OCI-LY3 (cell line): ENCODE results near the gene CDK4.

ENCODE experiments used
- H2AFZ ChIP-seq: fragments of 200-600, 300-600 bp; shearing (Covaris generic); 2 replicates; pipeline ENCODE4 v1.6.0; 2014; ENCODE audit warnings: antibody characterized with exemption, low read depth, low read length
- H3K27ac ChIP-seq: fragments of 200-600, 300-600 bp; sonication (generic); 2 replicates; pipeline ENCODE4 v1.5.1; 2014; ENCODE audit warnings: mild to moderate bottlenecking, low read length, moderate library complexity, mixed read lengths
- H3K27me3 ChIP-seq: fragments of 200-600, 300-600 bp; sonication (generic); 2 replicates; pipeline ENCODE4 v1.6.1; 2014; ENCODE audit warnings: low read depth, low read length, mixed read lengths
- H3K36me3 ChIP-seq: fragments of 200-600, 300-600 bp; sonication (generic); replicated peaks from 2 replicates; pipeline ENCODE3; 2014; ENCODE audit warnings: low read depth, low read length, mixed read lengths
- H3K4me1 ChIP-seq: fragments of 300-600, 200-600 bp; sonication (generic); 2 replicates; pipeline ENCODE4 v1.6.1; 2014; ENCODE audit warnings: low read length, mixed read lengths
- H3K4me2 ChIP-seq: fragments of 200-600, 300-600 bp; sonication (generic); 2 replicates; pipeline ENCODE4 v1.6.1; 2014; ENCODE audit warnings: low read length, mixed read lengths
- H3K4me3 ChIP-seq: fragments of 300-600, 200-600 bp; sonication (generic); 2 replicates; pipeline ENCODE4 v1.5.1; 2014; ENCODE audit warnings: antibody characterized with exemption, mild to moderate bottlenecking, low read length, moderate library complexity
- H3K79me2 ChIP-seq: fragments of 300-600, 200-600 bp; shearing (Covaris generic); 2 replicates; pipeline ENCODE4 v1.6.1; 2014; ENCODE audit warnings: mild to moderate bottlenecking, low read length, mixed read lengths
- H3K9ac ChIP-seq: fragments of 300-600, 200-600 bp; shearing (Covaris generic); 2 replicates; pipeline ENCODE4 v1.6.0; 2014; ENCODE audit warnings: mild to moderate bottlenecking, low read length, moderate library complexity
- H3K9me3 ChIP-seq: fragments of 200-600, 300-600 bp; shearing (Covaris generic); 2 replicates; pipeline ENCODE4 v1.6.1; 2014; ENCODE audit warnings: low read length, mixed read lengths; ENCODE audit not compliant: insufficient read depth
- H4K20me1 ChIP-seq: fragments of 200-600, 300-600 bp; sonication (generic); 2 replicates; pipeline ENCODE4 v1.6.1; 2016; ENCODE audit warnings: low read length, mixed read lengths; ENCODE audit not compliant: insufficient read depth
- EZH2phosphoT487 ChIP-seq: fragments of 200-600 bp; shearing (Covaris generic); IDR thresholded peaks from 2 replicates; pipeline ENCODE4 v1.6.1; 2018; ENCODE audit warnings: antibody characterized with exemption, mixed run types, low read depth
- TF ChIP-seq, protein P1 (sequence below): fragments of 200-600, 300-600 bp; sonication (generic); IDR thresholded peaks from 2 replicates; pipeline ENCODE4 v1.5.1; 2014; ENCODE audit warnings: antibody characterized with exemption, low read length, low read depth

CDK4 gene

DNA sequence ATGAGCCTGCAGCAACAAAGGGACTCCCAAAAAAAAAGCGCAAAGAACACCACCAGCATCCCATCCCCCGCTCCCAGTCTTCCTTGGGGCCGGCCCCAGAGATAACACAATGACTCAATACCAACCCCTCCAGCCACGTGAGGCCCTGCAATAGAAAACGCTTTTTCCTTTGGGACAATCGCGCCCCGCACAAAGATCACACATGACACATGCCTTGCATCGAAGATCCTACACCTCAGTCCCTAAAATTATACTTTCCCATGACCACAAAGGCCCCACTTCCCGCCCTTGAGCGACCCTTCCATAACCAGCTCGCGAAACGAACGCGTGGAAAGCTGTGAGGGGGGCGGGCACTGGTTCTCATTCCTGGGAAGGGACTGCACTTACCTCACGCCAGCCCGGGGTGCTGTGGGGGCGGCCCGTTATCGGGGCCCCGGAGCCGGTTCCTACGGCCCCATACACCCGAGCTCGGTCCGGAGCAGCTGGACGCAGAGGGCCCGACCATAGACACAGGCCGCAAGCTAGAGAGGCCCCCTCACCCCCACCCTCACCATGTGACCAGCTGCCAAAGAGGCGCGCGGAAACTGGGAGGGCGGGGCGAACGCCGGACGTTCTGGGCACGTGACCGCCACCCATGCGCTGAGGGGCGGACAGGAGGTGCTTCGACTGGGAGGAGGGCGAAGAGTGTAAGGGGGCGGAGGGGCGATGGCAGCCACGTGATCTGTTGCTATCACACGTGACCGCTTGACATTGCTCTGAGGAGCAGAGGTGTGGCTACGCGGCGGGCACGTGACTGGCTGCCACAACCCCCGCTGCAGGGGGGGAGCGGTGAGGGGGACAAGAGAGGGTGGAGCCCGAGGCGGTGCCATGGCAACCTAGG lies at the start of gene CDK4:
Gene CDK4 (minus strand): TSS at position 523 of the 880 bp plus-strand sequence. CDS start 593 bp downstream, outside the sequence.
- Histone ChIP-seq H3K27ac (peak within 1 kb of the TSS; percentile 57), H3K27me3 (no peaks in the 10 kb centered on the region), H3K79me2 (peaks cover 54% of the 10 kb centered on the region), H3K9ac (peak within 1 kb of the TSS; percentile 90), H3K4me1 (peaks cover 34% of the 10 kb centered on the region), H3K9me3 (no peaks in the 10 kb centered on the region), H3K4me2 (peak within 1 kb of the TSS; percentile 88), H3K36me3 (peaks cover 35% of the 10 kb centered on the region), H2AFZ (no peak within 1 kb of the TSS), H4K20me1 (no peaks in the 10 kb centered on the region), H3K4me3 (peak within 1 kb of the TSS; percentile 87)
- TF ChIP-seq, protein P1, sequence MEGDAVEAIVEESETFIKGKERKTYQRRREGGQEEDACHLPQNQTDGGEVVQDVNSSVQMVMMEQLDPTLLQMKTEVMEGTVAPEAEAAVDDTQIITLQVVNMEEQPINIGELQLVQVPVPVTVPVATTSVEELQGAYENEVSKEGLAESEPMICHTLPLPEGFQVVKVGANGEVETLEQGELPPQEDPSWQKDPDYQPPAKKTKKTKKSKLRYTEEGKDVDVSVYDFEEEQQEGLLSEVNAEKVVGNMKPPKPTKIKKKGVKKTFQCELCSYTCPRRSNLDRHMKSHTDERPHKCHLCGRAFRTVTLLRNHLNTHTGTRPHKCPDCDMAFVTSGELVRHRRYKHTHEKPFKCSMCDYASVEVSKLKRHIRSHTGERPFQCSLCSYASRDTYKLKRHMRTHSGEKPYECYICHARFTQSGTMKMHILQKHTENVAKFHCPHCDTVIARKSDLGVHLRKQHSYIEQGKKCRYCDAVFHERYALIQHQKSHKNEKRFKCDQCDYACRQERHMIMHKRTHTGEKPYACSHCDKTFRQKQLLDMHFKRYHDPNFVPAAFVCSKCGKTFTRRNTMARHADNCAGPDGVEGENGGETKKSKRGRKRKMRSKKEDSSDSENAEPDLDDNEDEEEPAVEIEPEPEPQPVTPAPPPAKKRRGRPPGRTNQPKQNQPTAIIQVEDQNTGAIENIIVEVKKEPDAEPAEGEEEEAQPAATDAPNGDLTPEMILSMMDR = no peak
- no peak for TF ChIP-seq EZH2phosphoT487

DNA sequence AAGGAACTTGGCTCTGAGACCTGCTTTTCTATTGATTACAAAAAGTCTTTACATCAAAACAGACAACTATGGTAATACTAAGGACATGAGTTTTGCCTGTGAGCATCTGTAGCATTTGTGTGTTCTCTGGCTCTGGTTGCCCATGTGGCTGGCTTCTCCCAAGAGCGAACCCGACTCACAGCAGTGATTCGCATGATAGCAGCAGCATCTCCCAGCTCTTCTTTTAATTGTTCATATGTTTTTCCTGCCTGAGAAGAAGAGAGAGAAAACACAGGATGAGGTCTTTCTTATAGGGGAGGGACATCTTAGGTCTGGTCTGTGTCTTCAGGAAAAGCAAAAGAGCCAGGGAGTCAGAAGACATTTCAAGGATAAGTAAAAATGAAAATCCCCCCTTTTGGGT lies 48.9 kb upstream of the CDK4 start:
- Histone ChIP-seq H3K27me3 (no peaks in the 10 kb centered on the region), H3K9me3 (no peaks in the 10 kb centered on the region), H3K4me2 (no peak overlapping the region), H3K4me1 (no peaks in the 10 kb centered on the region), H4K20me1 (no peaks in the 10 kb centered on the region), H3K27ac (no peak overlapping the region), H3K79me2 (no peaks in the 10 kb centered on the region), H2AFZ (no peak overlapping the region), H3K9ac (no peak overlapping the region), H3K4me3 (no peak overlapping the region), H3K36me3 (peaks cover 24% of the 10 kb centered on the region)
- TF ChIP-seq, protein P1 = no peak
- no peak for TF ChIP-seq EZH2phosphoT487

DNA sequence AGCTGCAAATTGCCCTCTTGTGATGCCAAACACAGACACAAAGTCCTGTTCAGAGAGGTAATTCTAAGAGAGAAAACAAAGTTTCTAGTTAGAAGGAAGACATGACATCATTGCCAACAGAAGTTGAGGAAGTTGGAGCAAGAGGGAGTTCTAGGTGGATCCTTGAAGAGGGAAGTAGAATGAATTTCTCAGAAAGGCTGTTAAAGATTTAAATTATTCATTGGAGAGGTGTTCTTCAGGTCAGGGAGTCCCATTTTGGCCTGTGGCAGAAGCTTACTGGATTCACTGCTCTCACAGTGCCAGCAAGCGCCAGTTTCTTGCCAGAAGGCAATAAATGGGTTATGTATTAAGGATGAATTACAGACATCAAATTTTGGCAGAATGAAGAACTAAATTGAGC lies 45.8 kb upstream of the CDK4 start:
- no peak overlapping the region for H3K9ac ChIP-seq
- no peak for TF ChIP-seq EZH2phosphoT487
- TF ChIP-seq, protein P1 = no peak
- no peaks in the 10 kb centered on the region for H4K20me1 ChIP-seq
- H3K9me3 ChIP-seq = no peaks in the 10 kb centered on the region
- no peak overlapping the region for H2AFZ ChIP-seq
- no peaks in the 10 kb centered on the region for H3K4me1 ChIP-seq
- H3K4me3 ChIP-seq = no peak overlapping the region
- H3K79me2 ChIP-seq = no peaks in the 10 kb centered on the region
- H3K36me3 ChIP-seq = peaks cover 34% of the 10 kb centered on the region
- H3K4me2 ChIP-seq = no peak overlapping the region
- H3K27ac ChIP-seq = no peak overlapping the region
- no peaks in the 10 kb centered on the region for H3K27me3 ChIP-seq

DNA sequence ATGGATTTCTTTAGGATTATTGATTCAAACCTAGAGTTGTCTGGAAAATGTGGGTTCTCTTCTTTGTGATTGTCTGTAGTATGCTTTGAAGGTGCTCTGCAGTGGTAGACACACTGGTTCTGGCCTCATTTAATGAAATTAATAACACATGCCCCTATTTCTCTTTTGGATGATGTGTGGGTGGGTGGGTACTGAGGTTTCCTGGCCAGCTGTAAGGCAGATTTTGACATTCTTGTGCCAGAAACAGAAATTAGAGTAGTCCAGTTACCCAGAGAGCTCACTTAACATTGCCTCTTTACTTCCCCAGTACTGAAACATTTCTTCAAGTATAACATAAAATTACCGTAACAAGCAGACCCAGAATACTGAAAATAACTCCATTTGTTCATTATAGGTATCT lies 44.9 kb upstream of the CDK4 start:
- Histone ChIP-seq H3K27ac (no peak overlapping the region), H3K36me3 (peaks cover 36% of the 10 kb centered on the region), H4K20me1 (no peaks in the 10 kb centered on the region), H3K4me3 (no peak overlapping the region), H3K4me2 (no peak overlapping the region), H3K79me2 (no peaks in the 10 kb centered on the region), H3K27me3 (no peaks in the 10 kb centered on the region), H3K4me1 (no peaks in the 10 kb centered on the region), H3K9me3 (no peaks in the 10 kb centered on the region), H2AFZ (no peak overlapping the region), H3K9ac (no peak overlapping the region)
- TF ChIP-seq, protein P1 = no peak
- TF ChIP-seq EZH2phosphoT487 = no peak
